ENCODE results near the gene RCSD1. TPM values are rescaled to one million over a fixed set of nuclear protein-coding genes. Genes with fewer than 3 reads are reported as not detected.

Gene RCSD1
- total RNA-seq, 1 donor from 2014 or later: 41.6 TPM

DNA sequence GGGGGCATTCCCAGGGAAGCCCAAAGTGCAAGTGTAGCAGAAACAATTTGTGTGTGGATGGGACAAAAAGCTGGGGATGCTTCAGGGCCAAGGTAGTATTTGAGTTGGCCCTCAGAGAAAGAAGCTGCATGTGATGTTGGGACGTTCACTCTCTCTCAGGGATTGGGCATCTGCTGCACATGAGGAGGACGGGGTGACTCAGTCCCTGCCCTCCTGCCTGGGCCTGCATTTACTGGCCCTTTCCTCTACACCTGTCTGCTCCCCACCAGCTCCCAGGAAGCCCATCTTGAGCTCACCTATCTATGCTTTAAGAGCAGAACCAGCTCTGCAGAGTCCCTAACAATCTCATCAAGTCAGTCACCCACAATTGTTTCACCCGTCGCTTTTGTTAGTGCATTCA is 68.3 kb downstream of the RCSD1 start:
- no peak for ATAC-seq
- intact Hi-C loops (cut with DNase I): no loop called here
- no peak for DNase-seq (ENCODE audit: missing footprints)

GRCh38 chr1:167701510-167701909 is 71.5 kb downstream of the RCSD1 start:
- intact Hi-C loops (cut with DNase I): no loop called here
- no peak for DNase-seq (ENCODE audit: missing footprints)
- no peak for ATAC-seq

DNA sequence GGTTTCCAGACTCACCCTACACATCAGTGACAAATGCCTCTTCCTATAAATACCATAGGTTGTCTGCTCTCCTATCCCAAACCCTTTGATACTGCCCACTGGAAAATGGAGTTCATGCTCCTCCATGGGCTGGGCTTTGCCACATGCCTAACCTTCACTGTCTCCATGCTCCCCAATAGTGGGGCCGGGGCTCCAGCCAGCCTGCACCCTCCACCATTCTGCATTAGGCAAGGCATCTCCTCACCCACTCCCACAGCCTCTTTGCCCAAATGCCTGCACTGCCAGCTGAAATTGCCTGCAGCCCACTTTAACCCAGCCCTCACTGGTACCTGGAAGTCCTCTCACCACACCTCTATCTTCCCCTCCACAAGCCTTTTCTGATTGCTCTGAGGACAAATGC is 73.5 kb downstream of the RCSD1 start:
- DNase-seq (ENCODE audit: missing footprints) (no peak), ATAC-seq (no peak)
- intact Hi-C loops (cut with DNase I): no loop called here

DNA sequence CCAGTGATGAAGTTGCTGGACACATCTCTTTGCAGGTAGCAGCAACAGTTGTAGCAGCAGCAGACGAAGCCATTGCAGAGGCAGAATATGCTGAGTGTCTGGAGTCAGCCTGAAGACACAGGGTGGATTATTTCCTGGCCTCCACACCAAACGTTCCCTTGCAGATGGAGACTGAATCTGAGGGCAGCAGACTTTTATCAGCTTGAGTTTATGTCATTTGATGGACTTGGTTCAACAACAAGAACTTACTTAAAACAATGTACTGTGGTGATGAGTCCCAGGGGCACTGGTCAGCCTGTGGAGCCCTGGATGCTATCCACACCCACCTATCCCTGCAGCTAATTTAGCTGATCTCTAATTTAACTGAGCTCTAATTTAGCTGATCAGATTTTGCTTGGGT is 74.7 kb downstream of the RCSD1 start:
- intact Hi-C loops (cut with DNase I): no loop called here
- ATAC-seq: peak; percentile 60
- no peak for DNase-seq (ENCODE audit: missing footprints)

DNA sequence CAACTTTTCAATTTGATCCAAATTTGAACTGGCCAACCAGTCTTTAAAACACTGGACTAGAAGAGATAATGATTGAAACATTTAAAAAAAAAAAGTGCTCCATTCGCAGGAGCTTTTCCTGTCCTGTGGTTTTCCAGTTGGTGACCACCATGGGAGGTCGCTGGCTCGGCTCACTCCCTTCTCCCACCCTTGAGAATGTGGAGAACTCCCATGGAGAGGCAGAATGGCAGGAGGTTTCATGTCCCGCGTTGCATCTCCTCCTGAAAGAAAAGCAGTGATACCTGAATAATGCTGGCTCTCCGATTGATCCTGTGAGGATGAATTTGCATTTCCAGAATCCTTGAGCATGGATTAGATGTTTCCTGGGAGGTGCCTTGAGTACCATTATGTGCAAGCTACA is 75.2 kb downstream of the RCSD1 start:
- intact Hi-C loops (cut with DNase I): no loop called here
- ATAC-seq: no peak
- DNase-seq (ENCODE audit: missing footprints): no peak

GRCh38 chr1:167706363-167706762 is 76.3 kb downstream of the RCSD1 start:
- ATAC-seq: no peak
- intact Hi-C loops (cut with DNase I): no loop called here
- DNase-seq (ENCODE audit: missing footprints): no peak

- ATAC-seq: no peak
- intact Hi-C loops (cut with DNase I): no loop called here
- no peak for DNase-seq (ENCODE audit: missing footprints)
Measured at GRCh38 chr1:167706931-167707877, 77.2 kb downstream of the RCSD1 start.

- ATAC-seq (no peak), DNase-seq (ENCODE audit: missing footprints) (no peak)
- intact Hi-C loops (cut with DNase I): no loop called here
Measured at GRCh38 chr1:167707942-167708341, 77.9 kb downstream of the RCSD1 start.

DNA sequence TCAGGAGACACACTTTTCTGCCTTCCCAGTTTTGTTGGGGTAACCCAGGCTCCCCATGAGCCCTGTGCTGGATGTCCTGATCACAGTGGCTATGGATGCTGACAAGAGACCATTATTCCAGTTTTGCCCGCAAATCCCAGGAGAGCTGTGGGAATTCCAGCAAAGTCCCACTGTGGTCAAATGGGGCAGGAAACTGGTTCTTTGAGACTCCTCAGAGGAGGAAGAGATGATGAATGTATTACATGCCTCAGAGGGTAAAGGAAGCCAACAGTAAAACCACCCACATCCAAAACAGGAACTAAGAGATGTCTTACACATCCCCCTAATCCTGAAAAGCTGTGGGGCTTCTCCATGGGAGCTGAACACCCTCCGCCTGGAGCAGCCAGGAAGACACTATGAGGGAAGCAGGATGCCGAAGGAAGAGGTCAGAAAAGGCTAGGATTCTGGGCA is 78.9 kb downstream of the RCSD1 start:
- no peak for ATAC-seq
- intact Hi-C loops (cut with DNase I): no loop called here
- no peak for DNase-seq (ENCODE audit: missing footprints)

GRCh38 chr1:167710836-167711235 is 80.8 kb downstream of the RCSD1 start:
- ATAC-seq: no peak
- DNase-seq (ENCODE audit: missing footprints): no peak
- intact Hi-C loops (cut with DNase I): no loop called here

GRCh38 chr1:167711797-167712196 is 81.8 kb downstream of the RCSD1 start:
- intact Hi-C loops (cut with DNase I): no loop called here
- DNase-seq (ENCODE audit: missing footprints) (no peak), ATAC-seq (peak; percentile 6)

DNA sequence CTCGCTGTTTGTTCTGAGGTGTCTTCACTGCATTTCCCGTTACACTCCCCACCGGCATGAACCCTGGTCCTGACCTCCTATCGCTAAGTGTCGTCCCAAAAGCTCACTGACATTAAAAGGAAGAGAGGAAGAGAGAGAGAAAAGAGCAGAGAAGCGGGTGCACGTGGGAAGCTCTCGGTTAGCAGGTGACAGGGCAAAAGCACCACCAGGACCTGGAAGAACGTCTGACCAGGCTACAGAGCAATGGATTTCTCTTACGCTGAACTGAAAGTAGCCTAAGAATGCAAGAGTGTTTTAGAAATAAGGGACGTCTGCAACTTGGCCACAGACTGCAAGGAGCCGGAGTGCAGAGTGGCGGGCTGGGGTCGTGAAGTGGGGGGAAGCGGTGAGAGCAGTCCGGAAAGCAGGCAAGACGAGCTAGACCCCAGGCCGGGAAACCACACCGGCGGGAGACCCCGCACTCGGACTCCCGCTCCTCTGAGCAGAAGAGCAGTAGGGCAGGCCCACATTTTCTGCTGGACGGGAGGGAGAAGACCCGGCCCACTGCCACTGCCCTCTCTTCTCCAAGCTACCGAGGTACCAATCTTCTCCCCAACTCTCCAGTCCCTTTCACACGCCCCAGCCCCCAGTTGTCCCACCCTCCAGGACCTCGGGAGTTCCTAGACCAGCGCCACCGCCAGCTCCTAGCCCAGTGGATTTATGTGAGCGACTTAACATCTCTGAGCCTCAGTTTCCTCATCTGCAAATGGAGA is 83.5 kb downstream of the RCSD1 start:
- intact Hi-C loops (cut with DNase I): loop anchor here (2.0 kb wide), 1 partner anchor 223 kb away; the partner anchor contains the start of genes DCAF6 and MPC2
- DNase-seq (ENCODE audit: missing footprints): no peak
- ATAC-seq: no peak

DNA sequence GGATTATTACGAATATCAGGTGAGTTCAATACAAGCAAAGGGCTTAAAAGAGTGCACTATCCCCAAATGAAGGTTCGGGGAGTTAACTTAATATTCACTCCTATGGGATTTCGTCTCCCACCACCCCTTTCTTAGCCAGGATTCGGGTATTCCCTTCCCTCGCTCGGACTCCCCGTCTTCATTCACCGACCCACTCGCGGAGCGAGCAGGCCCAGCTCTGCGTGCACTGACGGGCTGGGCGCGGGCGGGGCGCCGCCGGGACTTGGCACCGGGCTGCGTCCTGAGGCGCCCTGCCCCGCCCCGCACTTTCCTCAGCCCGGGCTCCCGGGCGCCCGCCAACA is 84.0 kb downstream of the RCSD1 start:
- DNase-seq (ENCODE audit: missing footprints) (no peak), ATAC-seq (peak; percentile 92)
- intact Hi-C loops (cut with DNase I): loop anchor here (2.0 kb wide), 1 partner anchor 223 kb away; the partner anchor contains the start of genes DCAF6 and MPC2

DNA sequence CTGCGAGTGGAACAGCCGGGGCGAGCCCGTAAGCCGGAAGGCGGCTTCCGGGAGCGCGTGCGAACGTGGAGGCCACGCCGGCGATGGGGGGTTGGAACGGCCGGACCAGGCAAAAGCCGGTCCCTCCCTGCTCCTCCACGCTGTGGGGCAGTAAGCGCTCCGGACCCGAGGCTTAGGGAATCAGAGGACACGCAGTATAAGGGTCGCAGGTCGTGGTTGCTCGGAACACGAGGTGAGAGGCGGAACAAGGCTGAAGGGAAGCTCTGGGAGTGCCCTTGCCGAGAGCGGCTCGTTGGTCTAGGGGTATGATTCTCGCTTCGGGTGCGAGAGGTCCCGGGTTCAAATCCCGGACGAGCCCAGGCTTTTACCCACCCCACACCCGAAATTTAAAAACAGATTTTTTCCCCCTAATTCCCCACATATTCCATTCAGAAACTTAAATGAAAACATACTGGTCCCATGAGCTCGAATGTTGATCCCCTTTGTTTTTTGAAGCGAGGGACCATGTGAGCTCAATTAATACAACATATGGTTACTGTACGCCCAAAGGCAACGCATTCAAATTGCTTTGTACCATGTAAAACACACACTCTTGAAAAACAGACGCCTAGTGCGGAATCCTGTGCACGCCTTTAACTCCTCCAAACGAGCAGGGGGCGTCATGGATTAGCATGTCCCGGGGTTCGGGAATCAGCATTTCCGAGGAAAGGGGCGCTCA is 84.6 kb downstream of the RCSD1 start:
- peak; percentile 81 for ATAC-seq
- DNase-seq (ENCODE audit: missing footprints): peak; percentile 94
- intact Hi-C loops (cut with DNase I): loop anchor here (2.0 kb wide), 1 partner anchor 222 kb away; the partner anchor contains the start of genes DCAF6 and MPC2

DNA sequence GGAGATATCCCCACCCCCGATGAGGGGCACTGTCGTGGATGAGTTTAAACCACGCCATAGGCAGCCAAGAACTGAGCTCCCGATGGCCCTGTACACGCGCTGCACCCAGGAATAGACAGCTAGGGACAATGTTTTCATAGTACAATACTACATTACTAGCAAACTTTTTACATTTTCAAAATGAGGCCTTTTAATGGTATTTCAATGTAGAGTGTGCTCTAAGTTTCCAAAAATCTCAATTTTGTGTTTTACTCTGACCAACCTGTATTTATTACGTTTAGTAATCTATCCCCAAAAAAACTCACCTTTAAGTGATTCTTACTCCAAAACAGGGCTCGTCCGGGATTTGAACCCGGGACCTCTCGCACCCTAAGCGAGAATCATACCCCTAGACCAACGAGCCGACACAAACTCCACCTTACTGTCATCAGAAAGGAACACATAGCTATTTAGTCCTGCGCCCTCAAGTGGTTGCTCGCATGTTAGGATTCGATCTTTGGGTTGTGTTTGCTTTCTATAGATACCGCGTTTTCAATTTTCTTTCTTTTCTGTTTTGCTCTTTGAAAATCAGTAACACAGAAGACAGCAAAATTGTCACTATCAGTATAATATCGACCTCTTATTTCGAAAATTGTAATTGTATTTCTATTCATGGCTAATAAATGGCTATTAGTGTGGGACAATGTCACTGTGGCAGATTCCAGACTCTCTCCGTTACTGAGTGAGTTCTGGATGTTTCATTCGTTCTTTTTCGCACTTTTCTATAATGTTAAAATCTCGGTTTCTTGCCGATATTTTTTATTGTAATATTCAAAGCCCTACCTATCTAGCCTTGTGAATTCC is 85.3 kb downstream of the RCSD1 start:
- intact Hi-C loops (cut with DNase I): loop anchor here (2.0 kb wide), 1 partner anchor 221 kb away; the partner anchor contains the start of genes DCAF6 and MPC2
- DNase-seq (ENCODE audit: missing footprints): peak; percentile 85
- ATAC-seq: peak; percentile 63

DNA sequence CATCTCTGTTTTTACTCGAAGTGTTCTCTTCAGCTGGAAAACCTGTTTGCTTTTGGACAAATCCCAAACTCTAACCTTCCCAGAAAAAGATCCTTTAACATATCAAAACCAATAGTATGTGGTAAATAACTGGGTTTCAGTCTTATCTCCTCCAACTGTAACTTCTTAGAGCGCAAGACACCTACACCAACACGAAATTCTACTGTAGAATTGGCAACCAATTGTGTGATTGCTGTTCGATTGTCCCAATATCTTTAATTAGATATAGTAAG is 85.9 kb downstream of the RCSD1 start:
- no peak for ATAC-seq
- DNase-seq (ENCODE audit: missing footprints): no peak
- intact Hi-C loops (cut with DNase I): loop anchor here (2.0 kb wide), 1 partner anchor 221 kb away; the partner anchor contains the start of genes DCAF6 and MPC2

- ATAC-seq (no peak), DNase-seq (ENCODE audit: missing footprints) (no peak)
- intact Hi-C loops (cut with DNase I): no loop called here
Measured at GRCh38 chr1:167717351-167717750, 87.3 kb downstream of the RCSD1 start.

- intact Hi-C loops (cut with DNase I): no loop called here
- no peak for DNase-seq (ENCODE audit: missing footprints)
- ATAC-seq: no peak
Measured at GRCh38 chr1:167718914-167719691, 89.1 kb downstream of the RCSD1 start.
